Gastroesophageal sphincter (tissue), 4 donors: ENCODE results near the gene MRE11. TPM values are rescaled to one million over a fixed set of nuclear protein-coding genes. Genes with fewer than 3 reads are reported as not detected.

Experiments
- ATAC-seq: fragments of 150-250 bp; one replicate; pipeline ENCODE4 v1.9.1; 2016; ENCODE audit warnings: mild to moderate bottlenecking, moderate library complexity
- H3K27ac ChIP-seq, 4 donors: fragments of 200-600 bp; sonication (generic) in 3 of 4; 1 replicate in 3 of 4; 2 replicates in 1 of 4; pipeline ENCODE4 v1.5.1; 2016 to 2019
- H3K27me3 ChIP-seq: fragments of 200-600 bp; sonication (generic); one replicate; pipeline ENCODE4 v1.5.1; 2019
- H3K36me3 ChIP-seq, 2 donors: fragments of 200-600 bp; sonication (generic); one replicate each; pipeline ENCODE4 v1.5.1; 2019; ENCODE audit warnings: control low read depth in 1 of 2
- H3K4me1 ChIP-seq, 3 donors: fragments of 200-600 bp; sonication (generic); 1 replicate in 2 of 3; 2 replicates in 1 of 3; pipeline ENCODE4 v1.5.1; 2016 to 2019; ENCODE audit warnings: control low read depth in 2 of 3
- H3K4me3 ChIP-seq, 2 donors: fragments of 200-600 bp; sonication (generic); one replicate each; pipeline ENCODE4 v1.5.1; 2019; ENCODE audit warnings: mild to moderate bottlenecking in 1 of 2, moderate library complexity in 1 of 2
- H3K9me3 ChIP-seq, 3 donors: fragments of 200-600 bp; sonication (generic); one replicate each; pipeline ENCODE4 v1.5.1; 2017 to 2019; ENCODE audit warnings: control low read depth in 2 of 3
- CTCF ChIP-seq, 4 experiments: fragments of 200-600 bp in 2 of 4; fragments of 450-650 bp in 2 of 4; sonication (generic) in 1 of 4; IDR thresholded peaks; one replicate each; pipeline ENCODE4 v1.5.1; 2017 to 2019; ENCODE audit warnings: antibody characterized with exemption in 4 of 4, mild to moderate bottlenecking in 2 of 4, moderate library complexity in 2 of 4
- EP300 ChIP-seq: sonication (generic); formaldehyde crosslinking; IDR thresholded peaks from one replicate; pipeline ENCODE4 v1.6.1; 2017; ENCODE audit warnings: antibody characterized with exemption, mild to moderate bottlenecking
- POLR2A ChIP-seq, 2 donors: fragments of 450-650 bp; IDR thresholded peaks; one replicate each; pipeline ENCODE4 v1.6.1; 2017; ENCODE audit warnings: antibody characterized with exemption in 2 of 2, mild to moderate bottlenecking in 2 of 2, moderate library complexity in 1 of 2
- POLR2AphosphoS5 ChIP-seq: sonication (generic); formaldehyde crosslinking; IDR thresholded peaks from one replicate; pipeline ENCODE4 v1.6.1; 2017; ENCODE audit warnings: antibody characterized with exemption
- WGBS, 2 donors: methylation state at CpG; one replicate each; pipeline ENCODE4 v1.1.5; 2018; ENCODE audit warnings: low coverage in 1 of 2; 5-methylcytosine and 5-hydroxymethylcytosine counted together
- total RNA-seq, 4 donors: library from RNA; depleted of rRNA; stranded (reverse); fragments of >200 nt; gene quantifications; one replicate each; pipeline ENCODE4 v1.1.0, GENCODE V29; 2016

The MRE11 gene
- total RNA-seq, 4 donors from 2014 or later = 13.8 to 15.9 (median 14.5) TPM

- Histone ChIP-seq H3K36me3 (peaks cover 5 to 62% of the 10 kb centered on the region in 2 donors), H3K27me3 (no peaks in the 10 kb centered on the region), H3K4me3 (no peak overlapping the region), H3K27ac (no peak overlapping the region), H3K9me3 (no peaks in the 10 kb centered on the region), H3K4me1 (no peaks in the 10 kb centered on the region)
- 68 to 77% methylated on average over 1 of the region's 1 CpG for WGBS, 2 donors
- TF ChIP-seq EP300 (no peak), POLR2AphosphoS5 (no peak), POLR2A (IDR thresholded peaks at IDR 0.05) (no peak), CTCF (IDR thresholded peaks at IDR 0.05) (no peak)
- no peak for ATAC-seq
Measured at GRCh38 chr11:94449029-94449428, 44.6 kb downstream of the MRE11 start.

- H3K27ac ChIP-seq = no peak overlapping the region
- 69 to 89% methylated on average over 3 to 4 of the region's 4 CpGs for WGBS, 2 donors
- no peaks in the 10 kb centered on the region for H3K9me3 ChIP-seq
- no peaks in the 10 kb centered on the region for H3K4me1 ChIP-seq
- H3K36me3 ChIP-seq = peaks cover 5 to 66% of the 10 kb centered on the region in 2 donors
- H3K4me3 ChIP-seq = no peak overlapping the region
- no peaks in the 10 kb centered on the region for H3K27me3 ChIP-seq
- no peak for ATAC-seq
- TF ChIP-seq POLR2AphosphoS5 (no peak), POLR2A (IDR thresholded peaks at IDR 0.05) (no peak), CTCF (IDR thresholded peaks at IDR 0.05) (no peak), EP300 (no peak)
Measured at GRCh38 chr11:94447149-94447548, 46.5 kb downstream of the MRE11 start.

- TF ChIP-seq POLR2A (IDR thresholded peaks at IDR 0.05) = no peak
- TF ChIP-seq CTCF (IDR thresholded peaks at IDR 0.05) = no peak
- no peak for TF ChIP-seq POLR2AphosphoS5
- no peak for TF ChIP-seq EP300
- Histone ChIP-seq H3K36me3 (peaks cover 5 to 76% of the 10 kb centered on the region in 2 donors), H3K27me3 (no peaks in the 10 kb centered on the region), H3K4me1 (no peaks in the 10 kb centered on the region), H3K9me3 (no peaks in the 10 kb centered on the region), H3K4me3 (no peak overlapping the region), H3K27ac (no peak overlapping the region)
- 67 to 100% methylated on average over 1 of the region's 1 CpG for WGBS, 2 donors
- no peak for ATAC-seq
Measured at GRCh38 chr11:94445641-94446040, 48.0 kb downstream of the MRE11 start.

GRCh38 chr11:94433049-94433448, 60.6 kb downstream of the MRE11 start:
- Histone ChIP-seq H3K27ac (no peak overlapping the region), H3K4me1 (no peaks in the 10 kb centered on the region), H3K27me3 (no peaks in the 10 kb centered on the region), H3K9me3 (peaks cover 0 to 7% (median 0%) of the 10 kb centered on the region in 3 donors), H3K4me3 (no peak overlapping the region), H3K36me3 (peaks cover 0 to 84% of the 10 kb centered on the region in 2 donors)
- no peak for ATAC-seq
- no peak for TF ChIP-seq EP300
- no peak for TF ChIP-seq POLR2A (IDR thresholded peaks at IDR 0.05)
- no peak for TF ChIP-seq CTCF (IDR thresholded peaks at IDR 0.05)
- no peak for TF ChIP-seq POLR2AphosphoS5
- WGBS, 2 donors = 54 to 82% methylated on average over 1 of the region's 1 CpG

GRCh38 chr11:94424662-94425061, 69.0 kb downstream of the MRE11 start:
- Histone ChIP-seq H3K9me3 (peaks cover 0 to 9% (median 0%) of the 10 kb centered on the region in 3 donors), H3K4me3 (no peak overlapping the region), H3K27me3 (no peaks in the 10 kb centered on the region), H3K4me1 (no peaks in the 10 kb centered on the region), H3K27ac (no peak overlapping the region), H3K36me3 (peaks cover 0 to 61% of the 10 kb centered on the region in 2 donors)
- WGBS, 2 donors = 66 to 96% methylated on average over 2 of the region's 2 CpGs
- ATAC-seq = no peak
- no peak for TF ChIP-seq CTCF (IDR thresholded peaks at IDR 0.05)
- TF ChIP-seq POLR2A (IDR thresholded peaks at IDR 0.05) = no peak
- TF ChIP-seq EP300 = no peak
- no peak for TF ChIP-seq POLR2AphosphoS5
